GM21576 (cell line): Measurements from ENCODE around the gene RPS5.

Experiments used
- ATAC-seq: cut with Tn5 transposase; IDR thresholded peaks from one replicate; pipeline ENCODE4 v1.9.1; 2021; ENCODE audit warnings: mild to moderate bottlenecking, moderate library complexity; ENCODE audit not compliant: unreplicated experiment

RPS5 gene

GRCh38 chr19:58381460-58382212 lies 5.4 kb upstream of the RPS5 start:
- no peak for ATAC-seq

- ATAC-seq = no peak
Observed at GRCh38 chr19:58382997-58383603, 4.0 kb upstream of the RPS5 start.

DNA sequence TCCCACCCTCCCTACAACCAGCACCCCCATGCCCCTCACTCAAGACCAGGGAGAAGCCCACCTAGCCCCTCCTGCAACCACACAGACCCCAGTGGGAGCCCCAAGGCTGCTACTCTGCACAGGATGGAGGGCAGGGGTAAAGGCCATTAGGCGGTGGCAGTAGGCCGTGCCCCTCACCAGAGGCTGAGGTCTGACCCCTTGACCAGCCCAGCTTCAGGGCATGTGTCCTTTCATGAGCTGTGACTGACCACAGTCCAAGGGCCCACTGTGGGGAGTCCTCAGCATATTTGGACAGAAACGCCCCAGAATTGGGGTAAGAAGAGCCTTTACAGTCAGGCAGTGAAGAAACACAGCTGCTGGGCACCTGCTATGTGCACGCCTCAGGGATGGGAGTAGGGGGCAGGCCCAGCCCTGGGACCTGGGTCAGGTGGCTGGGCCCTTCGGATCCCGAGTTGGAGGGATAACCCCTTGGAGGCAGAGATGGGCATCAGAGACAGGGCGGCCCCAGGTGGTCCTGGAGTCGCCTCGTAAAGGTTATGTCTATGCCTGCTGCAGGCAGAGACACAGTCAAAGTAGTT lies 1.7 kb upstream of the RPS5 start:
- ATAC-seq = no peak

DNA sequence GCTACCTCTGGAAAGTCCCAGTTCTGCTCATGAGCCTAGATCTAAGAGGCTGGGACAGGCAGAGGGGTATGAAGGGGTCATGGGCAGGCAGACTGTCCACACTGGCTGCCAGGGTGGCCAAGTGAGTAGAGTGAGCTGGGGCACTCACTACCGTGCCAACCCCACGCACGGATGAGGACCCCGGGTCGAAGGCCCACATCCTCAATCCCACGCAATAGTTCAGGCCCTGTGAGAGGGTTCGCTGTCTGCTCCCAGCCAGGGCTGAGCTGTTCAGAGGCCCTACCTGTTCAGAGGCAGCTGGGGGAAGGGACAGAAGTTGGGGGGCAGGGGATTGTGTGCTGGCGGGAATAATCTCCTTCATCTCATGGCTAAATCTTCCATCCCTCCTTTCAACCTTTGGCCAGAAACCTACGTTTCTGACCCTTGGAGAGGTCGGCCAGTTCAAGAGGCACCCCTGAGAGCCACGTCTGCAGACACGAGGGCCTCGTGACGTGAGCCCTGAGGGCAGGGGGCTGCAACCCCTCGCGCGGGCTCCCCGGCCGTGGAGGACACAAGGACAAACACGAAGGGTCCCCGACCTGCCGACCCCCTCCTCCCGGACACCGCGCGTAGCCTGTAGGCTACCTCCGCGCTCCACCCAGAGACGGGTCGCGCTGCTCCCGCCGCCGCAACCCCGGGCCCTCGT lies 1.0 kb upstream of the RPS5 start:
- peak; percentile 0 for ATAC-seq

DNA sequence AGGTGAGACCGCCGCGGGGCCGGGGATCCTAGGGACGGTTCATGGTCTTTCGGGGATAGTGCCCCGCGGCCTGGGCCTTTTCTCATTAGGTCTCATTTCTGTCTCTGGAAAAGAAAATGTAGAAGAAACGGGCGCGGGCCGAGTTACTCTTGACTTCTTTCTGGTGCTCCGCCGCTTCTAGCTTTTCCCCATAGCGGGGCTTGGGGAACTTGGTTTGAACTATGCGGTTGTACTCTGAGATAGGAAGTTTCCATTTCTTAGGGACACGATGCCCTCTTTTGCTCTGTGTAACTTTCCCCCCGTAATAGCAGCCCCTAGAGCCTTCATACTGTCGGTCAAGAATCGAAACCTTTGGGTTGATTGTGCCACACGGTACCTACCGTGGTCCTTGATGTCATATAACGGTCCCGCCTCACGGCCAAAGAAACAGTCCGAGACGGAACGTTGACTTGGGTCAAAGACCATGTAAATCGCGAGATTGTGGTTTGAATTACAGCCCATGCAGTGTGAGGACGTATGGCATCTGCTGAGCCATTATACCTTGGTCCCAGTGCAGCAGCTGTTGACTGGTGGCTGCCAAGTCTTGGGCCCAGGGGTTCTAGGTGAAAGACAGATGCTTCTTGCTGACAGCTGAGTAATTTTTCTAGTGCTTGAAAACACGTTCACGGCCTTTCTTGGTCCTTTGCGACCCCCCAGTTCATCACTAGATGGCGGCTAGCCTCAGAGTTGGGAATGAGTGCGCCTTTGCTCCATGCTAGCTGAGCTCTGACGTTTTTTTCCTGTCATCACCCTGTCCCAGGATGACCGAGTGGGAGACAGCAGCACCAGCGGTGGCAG lies 487 bp downstream of the RPS5 start:
- no peak for ATAC-seq

DNA sequence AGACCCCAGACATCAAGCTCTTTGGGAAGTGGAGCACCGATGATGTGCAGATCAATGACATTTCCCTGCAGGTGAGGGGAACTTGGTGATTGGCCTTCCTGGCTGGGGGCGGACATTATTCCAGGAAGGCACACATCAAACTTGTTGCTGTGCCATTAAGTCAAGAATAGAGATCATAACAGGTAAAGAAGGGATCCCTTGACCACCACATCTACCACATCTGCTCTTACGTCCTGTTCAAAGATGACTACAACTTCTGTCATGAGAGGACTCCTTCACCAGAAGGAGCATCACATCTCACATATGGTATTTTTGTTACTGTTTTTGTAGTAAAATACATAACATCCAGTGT lies 1.1 kb downstream of the RPS5 start:
- ATAC-seq = no peak

GRCh38 chr19:58392945-58393724 lies 6.1 kb downstream of the RPS5 start:
- no peak for ATAC-seq

GRCh38 chr19:58393725-58394033 lies 6.6 kb downstream of the RPS5 start:
- no peak for ATAC-seq

DNA sequence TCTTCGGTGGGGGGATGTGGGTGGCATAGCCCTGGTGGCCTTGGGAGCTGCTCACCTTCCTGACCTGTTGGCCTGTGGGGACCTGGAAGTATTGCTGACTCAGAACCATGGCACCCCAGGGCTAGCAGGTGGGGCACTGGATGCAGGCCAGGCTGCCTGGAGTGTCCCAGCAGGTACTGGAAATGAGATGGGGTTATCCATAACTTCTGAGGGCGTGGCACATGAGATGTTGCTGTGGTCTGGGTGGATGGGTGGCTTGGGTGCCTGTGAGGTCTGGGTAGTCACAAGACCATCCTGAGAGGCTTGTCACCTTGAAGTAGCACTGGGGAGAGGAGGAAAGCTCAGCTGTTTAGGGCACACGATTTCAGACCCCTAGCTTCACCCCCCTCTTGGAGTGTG lies 7.8 kb downstream of the RPS5 start:
- no peak for ATAC-seq

DNA sequence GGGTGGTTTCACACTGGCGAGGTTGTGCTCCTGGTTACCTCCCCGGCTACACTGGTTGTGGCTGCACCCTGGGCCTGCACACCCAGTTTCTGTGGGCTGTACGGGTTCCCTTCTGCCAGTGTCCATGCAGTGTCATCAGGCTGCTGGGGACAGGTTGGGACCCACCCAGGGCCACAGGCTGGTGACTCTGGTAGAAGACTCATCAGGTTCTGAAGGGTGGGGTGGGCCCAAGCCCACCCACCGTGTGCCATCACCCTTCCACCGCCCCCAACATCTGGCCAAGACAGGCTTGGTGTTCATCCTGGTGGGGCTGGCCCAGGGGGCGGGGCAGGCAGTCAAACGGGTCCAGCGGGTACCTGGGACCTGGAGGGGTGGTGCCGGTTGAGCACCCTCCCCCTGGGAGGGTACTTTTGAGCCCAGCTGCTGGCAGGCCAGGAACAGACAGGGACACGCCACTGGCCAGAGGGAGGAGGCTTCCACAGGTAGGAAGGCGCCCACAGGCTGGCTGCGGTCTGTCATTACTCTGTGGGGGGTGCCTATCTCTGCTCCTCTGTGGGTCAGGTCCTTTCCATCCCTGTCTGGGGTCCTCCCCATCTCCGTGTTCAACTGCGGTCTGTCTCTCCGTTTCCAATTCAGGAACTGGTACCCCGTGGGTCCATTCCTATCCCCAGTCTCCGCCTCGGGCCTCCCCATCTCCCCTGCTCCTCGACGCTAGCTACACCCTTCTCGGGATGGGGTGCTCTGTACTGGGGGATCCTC lies 8.3 kb downstream of the RPS5 start, which contains the start of gene RNF225:
Gene RNF225 (plus strand): TSS at position 437 of the 759 bp plus-strand sequence. CDS start 434 bp downstream, outside the sequence.
- no peak for ATAC-seq

DNA sequence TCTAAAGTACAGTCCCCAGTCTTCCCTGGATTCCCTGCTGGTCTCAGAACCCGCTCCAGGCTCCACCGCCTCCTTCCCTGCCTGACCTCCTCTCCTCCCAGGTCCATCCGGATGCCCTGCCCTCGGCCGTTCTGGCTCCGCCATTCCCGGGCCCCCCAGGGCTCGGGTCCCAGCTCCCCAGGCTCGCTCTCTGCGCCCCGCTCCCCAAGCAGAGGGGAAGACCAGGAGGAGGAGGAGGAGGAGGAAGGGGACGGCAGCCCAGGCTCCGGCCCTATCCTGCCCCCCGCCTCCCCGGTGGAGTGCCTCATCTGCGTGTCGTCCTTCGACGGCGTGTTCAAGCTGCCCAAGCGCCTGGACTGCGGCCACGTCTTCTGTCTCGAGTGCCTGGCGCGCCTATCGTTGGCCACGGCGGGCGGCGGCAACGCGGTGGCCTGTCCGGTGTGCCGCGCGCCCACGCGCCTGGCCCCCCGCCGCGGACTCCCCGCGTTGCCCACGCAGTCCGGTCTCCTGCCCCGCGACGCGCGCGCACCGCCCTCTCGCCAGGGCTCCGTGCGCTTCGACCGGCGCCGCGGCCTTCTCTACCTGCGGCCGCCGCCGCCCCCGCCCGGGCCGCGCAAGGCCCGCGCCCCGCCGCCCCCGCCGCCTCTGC lies 9.0 kb downstream of the RPS5 start:
- ATAC-seq = no peak

DNA sequence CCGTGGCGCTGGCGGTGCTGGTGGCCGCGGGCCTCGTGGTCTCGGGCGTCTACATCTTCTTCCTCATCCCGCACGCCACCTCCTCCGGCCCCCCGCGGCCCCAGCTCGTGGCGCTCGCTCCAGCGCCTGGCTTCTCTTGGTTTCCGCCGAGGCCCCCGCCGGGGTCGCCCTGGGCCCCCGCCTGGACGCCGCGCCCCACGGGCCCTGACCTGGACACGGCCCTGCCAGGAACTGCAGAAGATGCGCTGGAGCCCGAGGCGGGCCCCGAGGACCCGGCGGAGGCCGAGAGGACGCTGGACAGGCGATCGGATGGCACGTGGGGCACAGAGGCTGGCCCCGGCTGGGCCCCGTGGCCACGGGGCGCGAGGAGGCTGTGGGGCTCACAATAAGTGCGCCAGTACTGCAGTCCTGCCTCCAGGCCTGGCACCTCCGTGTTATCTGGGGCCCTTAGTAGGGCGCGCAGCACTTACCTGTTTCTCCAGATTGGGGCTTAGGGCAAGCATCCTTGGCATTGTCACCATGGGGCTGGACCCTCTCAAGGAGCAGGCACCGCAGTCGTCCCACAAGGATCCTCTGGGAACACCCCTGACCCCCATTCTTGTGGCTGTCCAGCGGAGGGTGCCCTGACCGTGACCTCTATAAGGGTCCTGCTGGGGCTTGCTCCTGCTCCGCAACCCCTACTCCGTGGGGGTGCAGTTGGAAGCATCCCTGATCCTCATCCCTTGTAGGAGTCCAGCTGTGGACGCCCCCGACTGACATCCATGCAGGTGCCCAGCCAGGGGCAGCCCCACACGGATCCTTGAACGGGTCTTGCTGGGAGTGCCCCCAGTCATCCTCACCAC lies 9.8 kb downstream of the RPS5 start:
- no peak for ATAC-seq

- ATAC-seq = no peak
Observed at GRCh38 chr19:58397533-58398037, 10.5 kb downstream of the RPS5 start.

DNA sequence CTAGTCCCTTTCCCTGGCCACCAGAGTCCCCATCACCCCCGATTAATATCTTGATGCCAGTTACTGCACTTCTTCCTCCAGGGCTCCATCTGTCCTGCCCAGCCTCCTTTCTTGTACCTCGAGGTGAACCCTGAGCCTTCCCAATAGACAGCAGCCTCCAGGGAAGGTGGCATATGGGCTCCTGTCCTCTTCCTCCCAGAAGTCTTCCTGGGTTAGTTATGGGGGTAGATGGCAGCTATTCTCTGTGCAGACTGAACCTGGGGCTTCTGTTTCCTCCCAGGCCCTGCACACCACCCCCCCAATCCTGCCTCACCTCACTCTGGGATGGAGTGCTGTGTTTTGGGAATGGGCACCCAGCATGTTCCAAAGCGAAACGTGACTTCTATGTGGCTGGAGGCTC lies 11.0 kb downstream of the RPS5 start:
- no peak for ATAC-seq

- ATAC-seq = no peak
Observed at GRCh38 chr19:58398545-58398944, 11.5 kb downstream of the RPS5 start.

DNA sequence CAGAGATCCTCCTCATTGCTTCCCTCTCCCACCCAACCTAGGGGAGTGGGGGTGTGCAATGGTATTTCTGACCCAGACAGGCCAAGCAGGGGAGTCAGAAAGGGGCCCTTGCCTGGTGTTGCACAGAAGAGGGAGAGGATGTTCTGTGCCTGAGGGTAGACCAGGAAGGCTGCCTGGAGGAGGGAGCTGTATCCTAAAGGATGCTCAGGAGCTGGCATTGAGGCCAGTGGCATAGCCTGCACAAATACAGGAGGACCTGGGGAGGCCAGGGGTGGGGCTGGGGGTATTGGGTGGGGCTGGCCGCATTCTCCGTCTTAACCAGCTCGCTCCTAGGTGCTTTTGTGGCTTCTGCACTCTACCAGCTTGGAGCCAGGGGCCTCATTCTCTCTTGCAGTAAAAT lies 12.8 kb downstream of the RPS5 start:
- no peak for ATAC-seq

DNA sequence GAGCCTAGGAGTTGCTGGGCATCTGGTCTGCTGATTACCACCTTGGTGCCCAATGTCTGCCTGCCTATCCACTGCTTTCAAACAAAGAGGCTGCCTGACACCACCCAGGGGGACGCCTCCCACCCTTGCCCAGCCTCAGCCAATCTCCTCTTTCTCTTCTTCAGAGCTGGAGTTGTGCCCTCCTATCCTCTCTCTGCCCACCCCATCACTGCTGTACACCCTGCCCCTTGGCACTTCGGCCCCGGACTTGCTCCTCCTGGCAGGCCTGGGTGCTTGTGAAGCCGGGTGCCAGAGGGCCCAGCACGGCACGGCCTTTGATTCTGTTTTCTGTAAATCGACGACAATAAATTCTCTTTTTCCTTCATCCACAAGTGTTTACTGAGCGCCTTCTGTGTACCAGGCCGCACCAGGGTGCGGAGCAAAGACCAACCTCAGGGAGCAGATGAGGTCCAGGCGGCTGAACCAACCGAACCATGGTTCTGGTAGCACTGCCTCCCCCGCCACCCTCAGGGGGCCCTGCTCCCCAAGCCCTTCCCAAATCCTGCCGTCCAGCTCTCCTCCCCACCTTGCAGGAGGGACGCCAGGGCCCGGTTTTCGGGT lies 13.3 kb downstream of the RPS5 start:
- ATAC-seq = no peak
